HG03139 (cell line): ENCODE data around the gene LAMC1.
A peak's percentile ranks its signal among the peaks of the same experiment; 100 is the strongest.
"Not testable (repeated sequence)": the region's sequence is repeated elsewhere in the genome, so short reads cannot be mapped to it uniquely, and the experiment has no call there.

Source experiments
- ATAC-seq: cut with Tn5 transposase; IDR thresholded peaks from one replicate; pipeline ENCODE4 v1.9.1; 2021; ENCODE audit not compliant: unreplicated experiment

LAMC1 gene

GRCh38 chr1:183043254-183043653 is 20.0 kb downstream of the LAMC1 start:
- no peak for ATAC-seq

- no peak for ATAC-seq
Measured at GRCh38 chr1:183043872-183044854, 20.9 kb downstream of the LAMC1 start.

- no peak for ATAC-seq
Measured at GRCh38 chr1:183044893-183045649, 21.9 kb downstream of the LAMC1 start.

- ATAC-seq: peak; percentile 98
Measured at GRCh38 chr1:183048087-183049085, 25.2 kb downstream of the LAMC1 start.

GRCh38 chr1:183051546-183051945 is 28.3 kb downstream of the LAMC1 start:
- no peak for ATAC-seq

GRCh38 chr1:183052861-183053260 is 29.6 kb downstream of the LAMC1 start:
- ATAC-seq: no peak

GRCh38 chr1:183058851-183059502 is 35.8 kb downstream of the LAMC1 start:
- ATAC-seq: no peak

GRCh38 chr1:183061194-183061593 is 38.0 kb downstream of the LAMC1 start:
- ATAC-seq: no peak

GRCh38 chr1:183063349-183063748 is 40.1 kb downstream of the LAMC1 start:
- no peak for ATAC-seq

GRCh38 chr1:183065168-183065706 is 42.0 kb downstream of the LAMC1 start:
- no peak for ATAC-seq

- not testable (repeated sequence) for ATAC-seq
Measured at GRCh38 chr1:183066432-183066831, 43.2 kb downstream of the LAMC1 start.

- ATAC-seq: no peak
Measured at GRCh38 chr1:183069562-183070216, 46.5 kb downstream of the LAMC1 start.

- ATAC-seq: no peak
Measured at GRCh38 chr1:183070234-183070922, 47.2 kb downstream of the LAMC1 start.

- ATAC-seq: peak; percentile 85
Measured at GRCh38 chr1:183070923-183071618, 47.9 kb downstream of the LAMC1 start.

GRCh38 chr1:183072595-183072994 is 49.4 kb downstream of the LAMC1 start:
- ATAC-seq: not testable (repeated sequence)

GRCh38 chr1:183073320-183073719 is 50.1 kb downstream of the LAMC1 start:
- no peak for ATAC-seq

GRCh38 chr1:183074215-183074614 is 51.0 kb downstream of the LAMC1 start:
- ATAC-seq: no peak

GRCh38 chr1:183075861-183076260 is 52.6 kb downstream of the LAMC1 start:
- no peak for ATAC-seq
